Caco-2 (cell line): ENCODE measurements around the gene CDRT4. TPM values are rescaled to one million over a fixed set of nuclear protein-coding genes. Genes with fewer than 3 reads are reported as not detected.
A peak's percentile ranks its signal among the peaks of the same experiment; 100 is the strongest.

ENCODE experiments used
- BruUV-seq: library from RNA; stranded (reverse); fragments of 400-500 nt; replicated peaks from 2 replicates; lab custom pipeline; 2021; lab: Mats Ljungman, UMichigan
- CTCF ChIA-PET: fragments of 300-600 bp; sonication (Branson Sonifier 250); formaldehyde crosslinking; loops from one replicate; lab custom pipeline; 2022; ENCODE audit warnings: antibody characterized with exemption; lab: Charles Lee
- POLR2A ChIA-PET: fragments of 300-600 bp; sonication (Branson Sonifier 250); formaldehyde crosslinking; loops from one replicate; lab custom pipeline; 2022; ENCODE audit warnings: antibody characterized with exemption; lab: Charles Lee
- DNase-seq, 2 experiments: peaks; one replicate each; pipeline versions ENCODE4 v3.0.0 to v3.0.0-alpha.2; 2020 to 2022
- H3K27me3 ChIP-seq: replicated peaks from 2 replicates; pipeline ENCODE4 v1.6.0; 2011; ENCODE audit warnings: low read length; ENCODE audit not compliant: control insufficient read depth, insufficient read depth
- H3K36me3 ChIP-seq: 2 replicates; pipeline ENCODE4 v1.5.1; 2011; ENCODE audit warnings: low read length; ENCODE audit not compliant: control insufficient read depth, insufficient read depth
- H3K4me1 ChIP-seq: fragments of 250-450 bp; sonication (Bioruptor Pico); 2 replicates; pipeline ENCODE4 v1.5.1; 2020; ENCODE audit warnings: mild to moderate bottlenecking
- H3K4me3 ChIP-seq: 2 replicates; pipeline ENCODE4 v1.5.1; 2011; ENCODE audit warnings: low read depth, mild to moderate bottlenecking, control low read depth, low read length
- H3K9me3 ChIP-seq: fragments of 250-450 bp; sonication (Bioruptor Pico); 2 replicates; pipeline ENCODE4 v1.5.1; 2020; ENCODE audit warnings: mild to moderate bottlenecking, moderate library complexity
- H3K27ac Mint-ChIP-seq: one replicate; pipeline ENCODE4 v1.8.0; 2022; ENCODE audit warnings: mixed read lengths; ENCODE audit not compliant: unreplicated experiment
- H3K27me3 Mint-ChIP-seq: one replicate; pipeline ENCODE4 v1.8.0; 2022; ENCODE audit warnings: mixed read lengths; ENCODE audit not compliant: insufficient read depth, unreplicated experiment
- H3K36me3 Mint-ChIP-seq: one replicate; pipeline ENCODE4 v1.8.0; 2022; ENCODE audit warnings: mild to moderate bottlenecking, mixed read lengths; ENCODE audit not compliant: insufficient read depth, unreplicated experiment
- H3K4me1 Mint-ChIP-seq: one replicate; pipeline ENCODE4 v1.8.0; 2022; ENCODE audit warnings: low read depth, mixed read lengths; ENCODE audit not compliant: unreplicated experiment
- H3K4me3 Mint-ChIP-seq: one replicate; pipeline ENCODE4 v1.8.0; 2022; ENCODE audit warnings: mild to moderate bottlenecking, moderate library complexity, mixed read lengths; ENCODE audit not compliant: unreplicated experiment
- H3K9me3 Mint-ChIP-seq: one replicate; pipeline ENCODE4 v1.8.0; 2022; ENCODE audit warnings: mixed read lengths; ENCODE audit not compliant: unreplicated experiment
- CTCF ChIP-seq, 2 experiments: fragments of 200-600 bp in 1 of 2; IDR thresholded peaks; 1 replicate in 1 of 2; 2 replicates in 1 of 2; pipeline versions ENCODE4 v1.5.1 to v1.8.0; 2011 to 2022; ENCODE audit warnings: antibody characterized with exemption in 1 of 2, control low read depth in 1 of 2, inconsistent platforms in 1 of 2, low read depth in 1 of 2, low read length in 1 of 2, mild to moderate bottlenecking in 1 of 2, moderate library complexity in 1 of 2; ENCODE audit not compliant: insufficient read depth in 1 of 2, severe bottlenecking in 1 of 2, unreplicated experiment in 1 of 2
- intact Hi-C: fragments of 100-400 bp; cut with micrococcal nuclease; formaldehyde crosslinking; loops from one replicate; pipeline ENCODE4 v1.10.0; 2022; ENCODE audit not compliant: unreplicated experiment
- total RNA-seq: library from RNA; stranded (reverse); gene quantifications from 2 replicates; pipeline ENCODE4 v1.2.3, GENCODE V29; 2022

The CDRT4 gene
- total RNA-seq, 1 experiment from 2014 or later: 6.3 TPM

- CTCF ChIA-PET: interaction anchor here (1.2 kb wide), 1 partner anchor 243 kb away, joined by 8 read pairs; no protein-coding TSS in a partner anchor
- no peak overlapping the region for H3K27ac Mint-ChIP-seq
- H3K4me3 ChIP-seq: no peak overlapping the region
Measured at GRCh38 chr17:15503731-15504130, 36.3 kb upstream of the CDRT4 start.

GRCh38 chr17:15502369-15503112 is 35.1 kb upstream of the CDRT4 start:
- no peaks in the 10 kb centered on the region for H3K27me3 Mint-ChIP-seq
- Histone ChIP-seq H3K4me3 (no peak overlapping the region), H3K4me1 (no peaks in the 10 kb centered on the region), H3K36me3 (no peaks in the 10 kb centered on the region), H3K9me3 (no peaks in the 10 kb centered on the region), H3K27me3 (no peaks in the 10 kb centered on the region)
- peaks cover 6% of the 10 kb centered on the region for H3K36me3 Mint-ChIP-seq
- intact Hi-C loops: loop anchor here (1.0 kb wide), 1 partner anchor 242 kb away; no protein-coding TSS in a partner anchor
- peaks cover 8% of the 10 kb centered on the region for H3K4me1 Mint-ChIP-seq
- CTCF ChIA-PET: interaction anchor here (0.6 to 1.2 kb wide), 10 partner anchors 11 to 266 kb away, joined by 3 to 8 read pairs (median 6); no protein-coding TSS in a partner anchor
- peak overlapping the region; percentile 65 for H3K27ac Mint-ChIP-seq
- POLR2A ChIA-PET: no interaction called here
- no peak overlapping the region for H3K4me3 Mint-ChIP-seq
- DNase-seq: peak; percentile 53 to 64
- no TSS peak for BruUV-seq
- peak; percentile 38 to 75 for TF ChIP-seq CTCF (IDR thresholded peaks at IDR 0.05; ENCODE audit: insufficient read depth in 1 of 2, low read depth in 1 of 2, low read length in 1 of 2, severe bottlenecking in 1 of 2, unreplicated experiment in 1 of 2)
- H3K9me3 Mint-ChIP-seq: no peaks in the 10 kb centered on the region

More at GRCh38 chr17:15503731-15504130, 36.3 kb upstream of the CDRT4 start:
- POLR2A ChIA-PET: no interaction called here
- Histone ChIP-seq H3K4me1 (no peaks in the 10 kb centered on the region), H3K9me3 (no peaks in the 10 kb centered on the region), H3K27me3 (no peaks in the 10 kb centered on the region), H3K36me3 (no peaks in the 10 kb centered on the region)
- peaks cover 8% of the 10 kb centered on the region for H3K4me1 Mint-ChIP-seq
- no peak for DNase-seq
- no peak overlapping the region for H3K4me3 Mint-ChIP-seq
- no peaks in the 10 kb centered on the region for H3K9me3 Mint-ChIP-seq
- intact Hi-C loops: loop anchor here (1.0 kb wide), 1 partner anchor 243 kb away; no protein-coding TSS in a partner anchor
- no peak for TF ChIP-seq CTCF (IDR thresholded peaks at IDR 0.05; ENCODE audit: insufficient read depth in 1 of 2, low read depth in 1 of 2, low read length in 1 of 2, severe bottlenecking in 1 of 2, unreplicated experiment in 1 of 2)
- no TSS peak for BruUV-seq
- no peaks in the 10 kb centered on the region for H3K27me3 Mint-ChIP-seq
- peaks cover 6% of the 10 kb centered on the region for H3K36me3 Mint-ChIP-seq

- Mint-ChIP-seq H3K27me3 (no peaks in the 10 kb centered on the region), H3K4me3 (no peak overlapping the region), H3K4me1 (peaks cover 8% of the 10 kb centered on the region), H3K27ac (no peak overlapping the region), H3K36me3 (peaks cover 6% of the 10 kb centered on the region), H3K9me3 (no peaks in the 10 kb centered on the region)
- H3K36me3 ChIP-seq: no peaks in the 10 kb centered on the region
- H3K27me3 ChIP-seq: no peaks in the 10 kb centered on the region
- DNase-seq: no peak
- BruUV-seq: no TSS peak
- no peaks in the 10 kb centered on the region for H3K4me1 ChIP-seq
- CTCF ChIA-PET: no interaction called here
- intact Hi-C loops: no loop called here
- TF ChIP-seq CTCF (IDR thresholded peaks at IDR 0.05; ENCODE audit: insufficient read depth in 1 of 2, low read depth in 1 of 2, low read length in 1 of 2, severe bottlenecking in 1 of 2, unreplicated experiment in 1 of 2): no peak
- no peaks in the 10 kb centered on the region for H3K9me3 ChIP-seq
- POLR2A ChIA-PET: no interaction called here
- H3K4me3 ChIP-seq: no peak overlapping the region
Measured at GRCh38 chr17:15501793-15502192, 34.4 kb upstream of the CDRT4 start.
